Keratinocyte (primary cell): Measurements from ENCODE around the gene KSR2. TPM values are rescaled to one million over a fixed set of nuclear protein-coding genes. Genes with fewer than 3 reads are reported as not detected.

ENCODE experiments used
- DNase-seq: peaks from one replicate; pipeline ENCODE4 v3.0.0-alpha.2; 2011; ENCODE audit warnings: low read depth, missing footprints, low spot score
- FAIRE-seq: peaks from 2 replicates; lab custom pipeline; 2011; peaks lifted over from hg19 to GRCh38; lab: Jason Lieb, UNC
- H2AFZ ChIP-seq: 2 replicates; pipeline ENCODE4 v1.6.0; 2012; ENCODE audit warnings: low read length, control low read depth, inconsistent platforms; ENCODE audit not compliant: control insufficient read depth
- H3K27ac ChIP-seq: 2 replicates; pipeline ENCODE4 v1.5.1; 2011; ENCODE audit warnings: low read length; ENCODE audit not compliant: control insufficient read depth, insufficient read depth
- H3K27me3 ChIP-seq: 3 replicates; pipeline ENCODE4 v1.6.0; 2011; ENCODE audit warnings: low read length; ENCODE audit not compliant: control insufficient read depth, insufficient read depth; ENCODE audit errors: extremely low read depth
- H3K36me3 ChIP-seq, 2 experiments: 2 replicates in 1 of 2; 3 replicates in 1 of 2; pipeline ENCODE4 v1.5.1; 2011; ENCODE audit warnings: low read length in 2 of 2, mild to moderate bottlenecking in 1 of 2; ENCODE audit not compliant: control insufficient read depth in 2 of 2, insufficient read depth in 2 of 2; ENCODE audit errors: extremely low read depth in 1 of 2
- H3K4me1 ChIP-seq: 3 replicates; pipeline ENCODE4 v1.5.1; 2011; ENCODE audit warnings: low read length; ENCODE audit not compliant: control insufficient read depth, insufficient read depth; ENCODE audit errors: extremely low read depth
- H3K4me2 ChIP-seq: 3 replicates; pipeline ENCODE4 v1.6.0; 2011; ENCODE audit warnings: low read depth, low read length; ENCODE audit not compliant: control insufficient read depth, insufficient read depth; ENCODE audit errors: extremely low read depth
- H3K4me3 ChIP-seq, 3 experiments: fragments of 200-600 bp in 1 of 3; sonication (generic) in 1 of 3; 2 replicates in 2 of 3; 3 replicates in 1 of 3; pipeline ENCODE4 v1.5.1; 2011 to 2016; ENCODE audit warnings: low read length in 3 of 3, mild to moderate bottlenecking in 3 of 3, control low read depth in 2 of 3, inconsistent platforms in 1 of 3, low read depth in 1 of 3, mixed read lengths in 1 of 3, mixed run types in 1 of 3, moderate library complexity in 1 of 3; ENCODE audit not compliant: control insufficient read depth in 2 of 3, insufficient read depth in 2 of 3; ENCODE audit errors: extremely low read depth in 1 of 3
- H3K79me2 ChIP-seq: 2 replicates; pipeline ENCODE4 v1.6.0; 2012; ENCODE audit warnings: low read length; ENCODE audit not compliant: control insufficient read depth, insufficient read depth
- H3K9ac ChIP-seq: 3 replicates; pipeline ENCODE4 v1.6.0; 2011; ENCODE audit warnings: low read length; ENCODE audit not compliant: control insufficient read depth, insufficient read depth; ENCODE audit errors: extremely low read depth
- H3K9me1 ChIP-seq: 3 replicates; pipeline ENCODE4 v1.6.0; 2011; ENCODE audit warnings: low read length; ENCODE audit not compliant: control insufficient read depth, insufficient read depth; ENCODE audit errors: extremely low read depth
- H3K9me3 ChIP-seq: 2 replicates; pipeline ENCODE4 v1.5.1; 2012; ENCODE audit warnings: low read depth, low read length; ENCODE audit not compliant: control insufficient read depth
- H4K20me1 ChIP-seq: 3 replicates; pipeline ENCODE4 v1.6.0; 2011; ENCODE audit warnings: low read length; ENCODE audit not compliant: control insufficient read depth, insufficient read depth; ENCODE audit errors: extremely low read depth
- CTCF ChIP-seq, 3 experiments: IDR thresholded peaks in 1 of 3; conservative IDR thresholded peaks in 1 of 3; optimal IDR thresholded peaks in 1 of 3; 2 replicates in 2 of 3; 3 replicates in 1 of 3; pipeline versions ENCODE3 to v1.5.1; 2011; ENCODE audit warnings: low read length in 3 of 3, mild to moderate bottlenecking in 3 of 3, moderate library complexity in 2 of 3, control low read depth in 1 of 3, inconsistent platforms in 1 of 3; ENCODE audit not compliant: insufficient read depth in 2 of 3; ENCODE audit errors: extremely low read depth in 1 of 3
- EZH2 ChIP-seq: IDR thresholded peaks from one replicate; pipeline ENCODE4 v1.6.1; 2012; ENCODE audit warnings: inconsistent platforms, mild to moderate bottlenecking, low read length, moderate library complexity
- dilution Hi-C: fragments of 300-500 bp; cut with MboI; formaldehyde crosslinking; loops from one replicate; pipeline ENCODE4 v1.7.0; 2020; ENCODE audit warnings: low sequenced_read_pairs; ENCODE audit not compliant: extremely low pct_ligation_motif_present
- polyA plus RNA-seq, 5 experiments: library from polyadenylated mRNA; depleted of rRNA in 3 of 5; stranded (reverse) in 3 of 5; stranded (forward) in 1 of 5; unstranded in 1 of 5; fragments of >200 nt; gene quantifications; 1 replicate in 1 of 5; 2 replicates in 3 of 5; 3 replicates in 1 of 5; pipeline versions ENCODE4 v1.2.1 to v1.2.3, GENCODE V29; 2011 to 2012; ENCODE audit warnings: missing spikeins in 2 of 5, low read depth in 1 of 5, low replicate concordance in 1 of 5

The KSR2 gene
- polyA plus RNA-seq, 1 donor (not counting 4 experiments of a cell fraction or from before 2014, with no cell fraction given) = 0.01 TPM

- Histone ChIP-seq H3K4me3 (no peak overlapping the region), H2AFZ (no peak overlapping the region), H3K4me2 (no peak overlapping the region), H3K27me3 (no peaks in the 10 kb centered on the region), H3K4me1 (no peaks in the 10 kb centered on the region), H3K79me2 (no peaks in the 10 kb centered on the region), H3K9me1 (no peaks in the 10 kb centered on the region), H3K9me3 (no peaks in the 10 kb centered on the region), H3K36me3 (no peaks in the 10 kb centered on the region), H3K27ac (no peak overlapping the region), H3K9ac (no peak overlapping the region), H4K20me1 (no peaks in the 10 kb centered on the region)
- no peak for FAIRE-seq
- DNase-seq = no peak
- dilution Hi-C loops = no loop called here
- TF ChIP-seq EZH2 (no peak), CTCF (optimal IDR thresholded peaks at IDR 0.05 in 1 of 3, IDR thresholded peaks at IDR 0.05 in 1 of 3, conservative IDR thresholded peaks at IDR 0.05 in 1 of 3; ENCODE audit: extremely low read depth in 1 of 3, insufficient read depth in 2 of 3, low read length in 3 of 3) (no peak)
Measured at GRCh38 chr12:117738233-117738632, 230.6 kb downstream of the KSR2 start.

GRCh38 chr12:117733549-117733805 is 235.3 kb downstream of the KSR2 start:
- dilution Hi-C loops = no loop called here
- H3K9me3 ChIP-seq = no peaks in the 10 kb centered on the region
- H3K4me3 ChIP-seq = no peak overlapping the region
- no peaks in the 10 kb centered on the region for H3K79me2 ChIP-seq
- TF ChIP-seq EZH2 (no peak), CTCF (optimal IDR thresholded peaks at IDR 0.05 in 1 of 3, IDR thresholded peaks at IDR 0.05 in 1 of 3, conservative IDR thresholded peaks at IDR 0.05 in 1 of 3; ENCODE audit: extremely low read depth in 1 of 3, insufficient read depth in 2 of 3, low read length in 3 of 3) (no peak)
- no peak overlapping the region for H3K4me2 ChIP-seq
- no peaks in the 10 kb centered on the region for H3K27me3 ChIP-seq
- H3K27ac ChIP-seq = no peak overlapping the region
- H2AFZ ChIP-seq = no peak overlapping the region
- H3K9ac ChIP-seq = no peak overlapping the region
- H3K9me1 ChIP-seq = no peaks in the 10 kb centered on the region
- FAIRE-seq = no peak
- no peaks in the 10 kb centered on the region for H4K20me1 ChIP-seq
- DNase-seq = no peak
- no peaks in the 10 kb centered on the region for H3K4me1 ChIP-seq
- H3K36me3 ChIP-seq = no peaks in the 10 kb centered on the region
